Stimulated activated CD8-positive, alpha-beta memory T cell treated with anti-CD3 and anti-CD28 coated beads, Interleukin-12 subunit alpha, Interleukin-12 subunit beta, amount 100 ng/mL, for 4 hours (primary cell): ENCODE data around the gene CLCN6.

Source experiments
- DNase-seq: peaks from one replicate; pipeline ENCODE4 v3.0.0-alpha.2; 2020; ENCODE audit warnings: low read depth

CLCN6 gene

GRCh38 chr1:11779715-11780379 lies 26.1 kb upstream of the CLCN6 start:
- no peak for DNase-seq

GRCh38 chr1:11780380-11781147 lies 25.4 kb upstream of the CLCN6 start:
- no peak for DNase-seq

- no peak for DNase-seq
Measured at GRCh38 chr1:11781297-11781696, 24.7 kb upstream of the CLCN6 start.

- DNase-seq, result no peak
Measured at GRCh38 chr1:11782127-11782708, 23.8 kb upstream of the CLCN6 start.

GRCh38 chr1:11783556-11783955 lies 22.4 kb upstream of the CLCN6 start:
- no peak for DNase-seq

GRCh38 chr1:11784256-11784992 lies 21.6 kb upstream of the CLCN6 start:
- DNase-seq, result no peak

GRCh38 chr1:11784993-11785769 lies 20.8 kb upstream of the CLCN6 start:
- DNase-seq, result peak; percentile 18

GRCh38 chr1:11786168-11786567 lies 19.8 kb upstream of the CLCN6 start:
- DNase-seq, result no peak

- DNase-seq, result no peak
Measured at GRCh38 chr1:11787251-11787803, 18.7 kb upstream of the CLCN6 start.

GRCh38 chr1:11787804-11788436 lies 18.1 kb upstream of the CLCN6 start:
- DNase-seq, result no peak

- DNase-seq, result no peak
Measured at GRCh38 chr1:11788549-11789053, 17.4 kb upstream of the CLCN6 start.

- DNase-seq, result no peak
Measured at GRCh38 chr1:11789126-11790067, 16.6 kb upstream of the CLCN6 start.

GRCh38 chr1:11790101-11790879 lies 15.7 kb upstream of the CLCN6 start:
- DNase-seq, result no peak

GRCh38 chr1:11790880-11791715 lies 14.9 kb upstream of the CLCN6 start:
- no peak for DNase-seq

GRCh38 chr1:11792106-11792505 lies 13.9 kb upstream of the CLCN6 start:
- no peak for DNase-seq

- DNase-seq, result no peak
Measured at GRCh38 chr1:11793819-11794218, 12.2 kb upstream of the CLCN6 start.

- no peak for DNase-seq
Measured at GRCh38 chr1:11794446-11795237, 11.3 kb upstream of the CLCN6 start.
